HepG2 (cell line): ENCODE data around the gene RPUSD3. TPM values are rescaled to one million over a fixed set of nuclear protein-coding genes. Genes with fewer than 3 reads are reported as not detected.

ENCODE experiments used
- ATF7 ChIP-seq, 2 experiments: fragments of 450-650 bp in 1 of 2; sonication (generic) in 1 of 2; formaldehyde crosslinking in 1 of 2; IDR thresholded peaks; 2 replicates each; pipeline versions ENCODE4 v1.4.0 to v1.6.1; 2016 to 2020; ENCODE audit warnings: antibody characterized with exemption in 1 of 2, mild to moderate bottlenecking in 1 of 2, missing genetic modification reagents in 1 of 2
- CREB1 ChIP-seq, 2 experiments: fragments of 450-650 bp in 1 of 2; IDR thresholded peaks; 2 replicates each; pipeline ENCODE4 v1.6.1; 2016 to 2017; ENCODE audit warnings: control low read depth in 1 of 2, mild to moderate bottlenecking in 1 of 2, missing compliant biosample characterization in 1 of 2, missing genetic modification characterization in 1 of 2
- DMAP1 ChIP-seq: IDR thresholded peaks from 2 replicates; pipeline ENCODE4 v1.6.1; 2016
- DR1 ChIP-seq: sonication (generic); formaldehyde crosslinking; IDR thresholded peaks from 2 replicates; pipeline ENCODE4 v1.8.0; 2021; ENCODE audit warnings: mild to moderate bottlenecking, missing genetic modification reagents, inconsistent platforms
- HIC2 ChIP-seq: sonication (generic); formaldehyde crosslinking; IDR thresholded peaks from 2 replicates; pipeline ENCODE4 v1.9.0; 2022; ENCODE audit warnings: low read depth, missing genetic modification reagents
- MEF2D ChIP-seq: sonication (generic); formaldehyde crosslinking; IDR thresholded peaks from 2 replicates; pipeline ENCODE4 v1.5.1; 2020; ENCODE audit warnings: mild to moderate bottlenecking, missing genetic modification reagents
- NFE2 ChIP-seq: sonication (generic); formaldehyde crosslinking; IDR thresholded peaks from 2 replicates; pipeline ENCODE4 v1.4.0; 2020; ENCODE audit warnings: missing genetic modification reagents
- PAWR ChIP-seq: sonication (generic); formaldehyde crosslinking; IDR thresholded peaks from 2 replicates; pipeline ENCODE4 v1.4.0; 2020; ENCODE audit warnings: missing genetic modification reagents, mild to moderate bottlenecking, borderline replicate concordance
- RXRA ChIP-seq: sonication (generic); formaldehyde crosslinking; IDR thresholded peaks from 2 replicates; pipeline ENCODE4 v1.5.1; 2020; ENCODE audit warnings: missing genetic modification reagents
- SAP130 ChIP-seq: IDR thresholded peaks from 2 replicates; pipeline ENCODE4 v1.6.1; 2016; ENCODE audit warnings: low read depth
- SMARCC2 ChIP-seq: fragments of 450-650 bp; IDR thresholded peaks from 2 replicates; pipeline ENCODE4 v1.6.1; 2017; ENCODE audit warnings: antibody characterized with exemption, mild to moderate bottlenecking
- TBX2 ChIP-seq: sonication (generic); formaldehyde crosslinking; IDR thresholded peaks from 2 replicates; pipeline ENCODE4 v1.5.0; 2020; ENCODE audit warnings: missing genetic modification reagents, mild to moderate bottlenecking, borderline replicate concordance
- XRCC5 ChIP-seq: fragments of 200-400 bp; formaldehyde crosslinking; optimal IDR thresholded peaks from 2 replicates; pipeline ENCODE3; 2017; ENCODE audit warnings: mild to moderate bottlenecking, low read length
- YEATS2 ChIP-seq: sonication (generic); formaldehyde crosslinking; IDR thresholded peaks from 2 replicates; pipeline ENCODE4 v1.4.0; 2020; ENCODE audit warnings: missing genetic modification reagents, borderline replicate concordance
- ZNF281 ChIP-seq: sonication (generic); formaldehyde crosslinking; IDR thresholded peaks from 2 replicates; pipeline ENCODE4 v1.4.0; 2020; ENCODE audit warnings: missing genetic modification reagents, borderline replicate concordance
- ZNF543 ChIP-seq: sonication (generic); formaldehyde crosslinking; IDR thresholded peaks from 2 replicates; pipeline ENCODE4 v1.4.0; 2020; ENCODE audit warnings: mild to moderate bottlenecking, missing genetic modification reagents
- ZNF569 ChIP-seq: sonication (generic); formaldehyde crosslinking; IDR thresholded peaks from 2 replicates; pipeline ENCODE4 v1.5.0; 2020; ENCODE audit warnings: mild to moderate bottlenecking, missing genetic modification reagents, moderate library complexity, borderline replicate concordance
- ZNF572 ChIP-seq: sonication (generic); formaldehyde crosslinking; IDR thresholded peaks from 2 replicates; pipeline ENCODE4 v1.5.1; 2020; ENCODE audit warnings: mild to moderate bottlenecking, missing genetic modification reagents
- ZNF619 ChIP-seq: sonication (generic); formaldehyde crosslinking; IDR thresholded peaks from 2 replicates; pipeline ENCODE4 v1.4.0; 2020; ENCODE audit warnings: mild to moderate bottlenecking, missing genetic modification reagents
- polyA plus RNA-seq, 8 experiments: library from polyadenylated mRNA; depleted of rRNA in 3 of 8; stranded (reverse) in 7 of 8; unstranded in 1 of 8; fragments of >200 nt; fragmentation: Illumina TruSeq in 4 of 8; extraction: Trizol in 4 of 8; gene quantifications; 2 replicates each; pipeline versions ENCODE4 v1.2.1 to v1.2.3, GENCODE V29; 2011 to 2016; ENCODE audit warnings: low read depth in 4 of 8, missing spikeins in 1 of 8, mixed read lengths in 1 of 8; ENCODE audit not compliant: insufficient read depth in 1 of 8
- total RNA-seq, 5 experiments: library from RNA; depleted of rRNA; stranded (reverse); fragments of >200 nt; fragmentation: Illumina TruSeq; extraction: Trizol; gene quantifications; 2 replicates each; pipeline ENCODE4 v1.2.3, GENCODE V29; 2016; ENCODE audit warnings: low read depth in 1 of 5
- TF ChIP-seq, protein P1 (sequence below): IDR thresholded peaks from 2 replicates; pipeline ENCODE4 v1.6.1; 2016; ENCODE audit warnings: mild to moderate bottlenecking
- TF ChIP-seq, protein P2 (sequence below): sonication (generic); IDR thresholded peaks from 2 replicates; pipeline ENCODE4 v1.6.1; 2016; ENCODE audit warnings: low read depth, borderline replicate concordance

Gene RPUSD3
- total and polyA plus RNA-seq, 2 of the 13 experiments (the other 11 are each of a cell fraction or from before 2014, with no cell fraction given): 32.1 to 48.7 TPM

DNA sequence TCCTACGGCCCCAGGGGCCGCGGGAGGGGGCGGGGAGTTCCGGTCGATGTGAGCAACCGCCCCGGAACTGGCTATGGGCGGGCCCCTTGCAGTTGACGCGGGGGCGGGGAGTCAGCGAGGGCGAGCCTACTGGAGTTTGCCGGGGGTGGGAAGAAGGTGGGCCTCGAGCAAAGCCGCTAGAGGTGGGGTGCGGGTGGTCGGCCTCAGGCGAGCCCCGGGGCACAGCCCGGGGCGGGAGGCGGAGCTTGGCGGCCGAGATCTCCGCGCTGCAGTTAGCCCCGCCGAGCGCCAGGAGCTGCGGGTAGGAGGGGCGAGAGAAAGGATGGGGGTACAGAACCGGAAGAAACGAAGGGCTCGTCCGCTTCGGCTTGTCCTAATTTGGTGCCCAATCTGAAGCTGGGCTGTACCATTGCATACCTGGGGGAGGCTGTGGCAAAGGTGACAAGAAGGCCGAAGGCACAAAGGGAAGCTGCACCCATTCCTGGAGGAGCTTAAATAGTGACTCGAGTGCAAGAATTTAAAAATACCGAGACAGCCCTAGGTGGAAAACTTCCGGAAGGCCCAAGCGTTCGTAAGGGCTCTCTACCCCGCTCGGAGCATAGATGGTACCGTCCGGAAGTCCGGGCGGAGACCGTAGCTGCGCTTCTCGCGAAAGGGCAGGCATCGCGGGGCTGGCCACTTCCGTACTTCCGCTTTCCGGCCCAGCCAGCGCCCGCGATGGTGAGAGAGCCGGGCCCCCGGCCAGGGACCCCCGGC is 51.2 kb downstream of the RPUSD3 start, which contains the start of the genes ARPC4 and TADA3 (continued):
- TF ChIP-seq DR1 (CRISPR knock-in tag): peak; percentile 46; the same call in 1 of the 2 replicates
- no peak; the same call in 1 of the 2 replicates for TF ChIP-seq CREB1 (IDR thresholded peaks at IDR 0.05)
- peak; percentile 42 for TF ChIP-seq CREB1 (CRISPR knock-in tag; IDR thresholded peaks at IDR 0.05)
- no peak for TF ChIP-seq ZNF619 (CRISPR knock-in tag)
- 0 out of 2 replicates have a peak, but pooled peaks have one; percentile 23 for TF ChIP-seq ZNF543
- no peak for TF ChIP-seq NFE2 (CRISPR knock-in tag)
- 0 out of 2 replicates have a peak, but pooled peaks have one; percentile 4 for TF ChIP-seq ZNF569
- TF ChIP-seq XRCC5: peak; percentile 20
- TF ChIP-seq SMARCC2: no peak
- TF ChIP-seq, protein P1, sequence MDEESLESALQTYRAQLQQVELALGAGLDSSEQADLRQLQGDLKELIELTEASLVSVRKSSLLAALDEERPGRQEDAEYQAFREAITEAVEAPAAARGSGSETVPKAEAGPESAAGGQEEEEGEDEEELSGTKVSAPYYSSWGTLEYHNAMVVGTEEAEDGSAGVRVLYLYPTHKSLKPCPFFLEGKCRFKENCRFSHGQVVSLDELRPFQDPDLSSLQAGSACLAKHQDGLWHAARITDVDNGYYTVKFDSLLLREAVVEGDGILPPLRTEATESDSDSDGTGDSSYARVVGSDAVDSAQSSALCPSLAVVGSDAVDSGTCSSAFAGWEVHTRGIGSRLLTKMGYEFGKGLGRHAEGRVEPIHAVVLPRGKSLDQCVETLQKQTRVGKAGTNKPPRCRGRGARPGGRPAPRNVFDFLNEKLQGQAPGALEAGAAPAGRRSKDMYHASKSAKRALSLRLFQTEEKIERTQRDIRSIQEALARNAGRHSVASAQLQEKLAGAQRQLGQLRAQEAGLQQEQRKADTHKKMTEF (CRISPR knock-in tag): peak; percentile 53; the same call in 1 of the 2 replicates
- TF ChIP-seq RXRA (CRISPR knock-in tag): peak; percentile 60
- peak; percentile 79 for TF ChIP-seq SAP130 (CRISPR knock-in tag)
- peak; percentile 71 for TF ChIP-seq DMAP1 (CRISPR knock-in tag)
- TF ChIP-seq ZNF572 (CRISPR knock-in tag): no peak
- TF ChIP-seq ATF7 (IDR thresholded peaks at IDR 0.05): peak; percentile 85
- no peak for TF ChIP-seq ATF7 (CRISPR knock-in tag; IDR thresholded peaks at IDR 0.05)
- peak; percentile 61; the same call in 1 of the 2 replicates for TF ChIP-seq ZNF281 (CRISPR knock-in tag)
- TF ChIP-seq YEATS2: peak; percentile 72
- TF ChIP-seq MEF2D (CRISPR knock-in tag): peak; percentile 38; the same call in 1 of the 2 replicates
- no peak for TF ChIP-seq PAWR
- TF ChIP-seq TBX2 (CRISPR knock-in tag): peak; percentile 61; the same call in 1 of the 2 replicates
- TF ChIP-seq HIC2 (CRISPR knock-in tag): 0 out of 2 replicates have a peak, but pooled peaks have one; percentile 4
- TF ChIP-seq, protein P2, sequence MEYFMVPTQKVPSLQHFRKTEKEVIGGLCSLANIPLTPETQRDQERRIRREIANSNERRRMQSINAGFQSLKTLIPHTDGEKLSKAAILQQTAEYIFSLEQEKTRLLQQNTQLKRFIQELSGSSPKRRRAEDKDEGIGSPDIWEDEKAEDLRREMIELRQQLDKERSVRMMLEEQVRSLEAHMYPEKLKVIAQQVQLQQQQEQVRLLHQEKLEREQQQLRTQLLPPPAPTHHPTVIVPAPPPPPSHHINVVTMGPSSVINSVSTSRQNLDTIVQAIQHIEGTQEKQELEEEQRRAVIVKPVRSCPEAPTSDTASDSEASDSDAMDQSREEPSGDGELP: peak; percentile 49; the same call in 1 of the 2 replicates
